ENCODE measurements around the gene CPTP.

CPTP gene

GRCh38 chr1:1281533-1282321 lies 42.9 kb upstream of the CPTP start:
- no peak overlapping the region for H3K4me3 ChIP-seq (ENCODE audit: low read depth, low read length)
- TF ChIP-seq, protein P1, sequence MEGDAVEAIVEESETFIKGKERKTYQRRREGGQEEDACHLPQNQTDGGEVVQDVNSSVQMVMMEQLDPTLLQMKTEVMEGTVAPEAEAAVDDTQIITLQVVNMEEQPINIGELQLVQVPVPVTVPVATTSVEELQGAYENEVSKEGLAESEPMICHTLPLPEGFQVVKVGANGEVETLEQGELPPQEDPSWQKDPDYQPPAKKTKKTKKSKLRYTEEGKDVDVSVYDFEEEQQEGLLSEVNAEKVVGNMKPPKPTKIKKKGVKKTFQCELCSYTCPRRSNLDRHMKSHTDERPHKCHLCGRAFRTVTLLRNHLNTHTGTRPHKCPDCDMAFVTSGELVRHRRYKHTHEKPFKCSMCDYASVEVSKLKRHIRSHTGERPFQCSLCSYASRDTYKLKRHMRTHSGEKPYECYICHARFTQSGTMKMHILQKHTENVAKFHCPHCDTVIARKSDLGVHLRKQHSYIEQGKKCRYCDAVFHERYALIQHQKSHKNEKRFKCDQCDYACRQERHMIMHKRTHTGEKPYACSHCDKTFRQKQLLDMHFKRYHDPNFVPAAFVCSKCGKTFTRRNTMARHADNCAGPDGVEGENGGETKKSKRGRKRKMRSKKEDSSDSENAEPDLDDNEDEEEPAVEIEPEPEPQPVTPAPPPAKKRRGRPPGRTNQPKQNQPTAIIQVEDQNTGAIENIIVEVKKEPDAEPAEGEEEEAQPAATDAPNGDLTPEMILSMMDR (IDR thresholded peaks at IDR 0.05; ENCODE audit: borderline replicate concordance, insufficient read depth, low read depth, low read length): no peak

DNA sequence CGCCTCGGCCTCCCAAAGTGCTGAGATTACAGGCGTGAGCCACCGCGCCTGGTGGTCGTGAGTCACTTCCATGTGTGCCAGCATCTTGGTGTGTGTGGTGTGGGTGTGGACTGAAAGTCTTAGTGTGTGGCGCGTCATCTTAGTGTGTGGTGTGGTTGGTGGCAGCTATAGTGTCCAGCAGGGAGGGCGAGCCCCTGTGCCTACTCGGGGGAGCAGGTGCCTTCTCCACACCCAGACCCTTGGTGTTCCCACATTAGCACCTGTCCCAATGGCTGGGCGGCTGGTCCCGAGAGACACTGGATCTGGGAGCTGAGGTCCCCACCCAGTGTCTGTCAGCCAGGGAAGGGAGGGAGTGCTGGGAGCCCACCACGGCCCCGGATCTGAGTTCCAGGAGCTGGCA lies 41.6 kb upstream of the CPTP start:
- TF ChIP-seq, protein P1 (IDR thresholded peaks at IDR 0.05; ENCODE audit: borderline replicate concordance, insufficient read depth, low read depth, low read length): no peak
- H3K4me3 ChIP-seq (ENCODE audit: low read depth, low read length): no peak overlapping the region

DNA sequence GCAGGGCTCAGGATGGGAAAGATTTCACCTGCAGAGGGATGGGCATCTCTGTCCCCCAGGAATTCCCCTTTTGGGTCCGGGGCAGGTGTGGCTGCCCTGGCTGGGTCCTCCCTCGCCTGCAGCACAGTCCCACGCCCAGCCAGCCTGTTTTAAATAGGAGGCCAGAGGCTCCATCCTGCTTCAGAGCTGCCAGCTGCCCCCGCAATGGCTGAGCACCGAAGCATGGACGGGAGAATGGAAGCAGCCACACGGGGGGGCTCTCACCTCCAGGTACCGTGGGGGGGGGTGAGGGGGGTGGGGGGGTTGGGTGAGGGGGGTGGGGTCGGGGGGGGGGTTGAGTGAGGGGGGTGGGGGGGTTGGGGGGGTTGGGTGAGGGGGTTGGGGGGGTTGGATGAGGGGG lies 40.8 kb upstream of the CPTP start:
- no peak overlapping the region for H3K4me3 ChIP-seq (ENCODE audit: low read depth, low read length)

DNA sequence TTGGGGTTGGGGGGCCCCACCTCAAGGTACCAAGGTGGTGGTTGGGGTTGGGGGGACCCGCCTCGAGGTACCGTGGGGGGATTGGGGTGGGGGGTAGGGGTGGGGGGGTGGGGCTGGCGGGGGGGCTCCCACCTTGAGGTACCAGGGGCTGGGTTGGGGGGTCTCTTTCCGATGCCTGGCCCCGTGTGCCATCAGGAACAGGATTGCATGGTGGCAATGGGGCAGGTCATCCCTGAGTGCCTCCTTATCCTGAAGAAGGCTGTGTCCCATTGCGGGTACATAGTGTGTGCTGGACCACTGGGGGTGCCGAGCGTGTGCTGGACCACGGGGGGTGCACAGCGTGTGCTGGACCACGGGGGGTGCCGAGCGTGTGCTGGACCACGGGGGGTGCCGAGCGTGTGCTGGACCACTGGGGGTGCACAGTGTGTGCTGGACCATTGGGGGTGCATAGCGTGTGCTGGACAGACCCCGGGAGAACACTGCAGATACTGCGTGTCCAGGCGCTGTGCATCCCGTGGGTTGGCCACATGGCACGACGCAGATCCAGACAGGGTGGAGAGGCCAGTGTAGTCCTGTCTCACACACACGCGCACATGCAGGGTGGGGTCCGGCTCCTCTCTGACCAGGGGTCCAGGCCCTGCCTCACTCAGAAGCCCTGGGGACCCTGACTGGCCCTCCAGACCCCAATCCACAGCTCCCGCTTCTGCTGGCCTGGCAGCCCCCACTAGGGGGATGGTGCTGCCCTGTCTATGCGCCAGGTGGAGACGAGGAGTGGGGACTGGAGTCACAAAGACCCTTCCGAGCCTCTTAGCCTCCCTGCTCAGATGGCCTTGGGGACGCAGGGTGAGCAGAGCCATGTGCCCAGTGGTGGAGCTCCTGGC lies 40.1 kb upstream of the CPTP start:
- H3K4me3 ChIP-seq (ENCODE audit: low read depth, low read length): no peak overlapping the region
- TF ChIP-seq, protein P1 (IDR thresholded peaks at IDR 0.05; ENCODE audit: borderline replicate concordance, insufficient read depth, low read depth, low read length): no peak

More for the DNA sequence above, 40.8 kb upstream of the CPTP start:
- TF ChIP-seq, protein P1 (IDR thresholded peaks at IDR 0.05; ENCODE audit: borderline replicate concordance, insufficient read depth, low read depth, low read length): 0 out of 2 replicates have a peak, but pooled peaks have one; percentile 10

GRCh38 chr1:1285102-1285571 lies 39.5 kb upstream of the CPTP start:
- H3K4me3 ChIP-seq (ENCODE audit: low read depth, low read length): no peak overlapping the region
- TF ChIP-seq, protein P1 (IDR thresholded peaks at IDR 0.05; ENCODE audit: borderline replicate concordance, insufficient read depth, low read depth, low read length): no peak

DNA sequence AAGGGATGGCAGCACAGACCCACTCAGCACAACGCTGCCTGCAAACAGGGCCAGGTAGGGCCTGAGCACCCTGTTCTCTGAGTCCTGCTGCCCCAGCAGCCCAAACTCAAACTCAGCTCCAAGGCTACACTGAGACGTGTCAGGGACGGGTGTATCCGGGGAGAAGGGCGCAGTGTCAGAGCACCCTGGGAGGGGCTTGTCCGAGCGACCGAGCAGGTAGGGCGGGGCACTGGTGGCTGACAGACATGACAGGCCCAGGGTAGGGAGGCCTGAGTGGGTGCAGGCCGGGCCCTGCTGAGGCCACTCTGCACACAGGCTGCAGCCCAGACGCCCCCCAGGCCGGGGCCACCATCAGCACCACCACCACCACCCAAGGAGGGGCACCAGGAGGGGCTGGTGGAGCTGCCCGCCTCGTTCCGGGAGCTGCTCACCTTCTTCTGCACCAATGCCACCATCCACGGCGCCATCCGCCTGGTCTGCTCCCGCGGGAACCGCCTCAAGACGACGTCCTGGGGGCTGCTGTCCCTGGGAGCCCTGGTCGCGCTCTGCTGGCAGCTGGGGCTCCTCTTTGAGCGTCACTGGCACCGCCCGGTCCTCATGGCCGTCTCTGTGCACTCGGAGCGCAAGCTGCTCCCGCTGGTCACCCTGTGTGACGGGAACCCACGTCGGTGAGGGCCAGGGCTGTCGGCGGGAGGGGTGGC lies 38.8 kb upstream of the CPTP start:
- TF ChIP-seq, protein P1 (IDR thresholded peaks at IDR 0.05; ENCODE audit: borderline replicate concordance, insufficient read depth, low read depth, low read length): no peak
- H3K4me3 ChIP-seq (ENCODE audit: low read depth, low read length): no peak overlapping the region
